Neural progenitor cell (in vitro differentiated cells): ENCODE measurements around the gene ROBO4. TPM values are rescaled to one million over a fixed set of nuclear protein-coding genes. Genes with fewer than 3 reads are reported as not detected.

Source experiments
- DNase-seq: peaks from one replicate; pipeline ENCODE4 v3.0.0-alpha.2; 2016; ENCODE audit warnings: low spot score
- H2AFZ ChIP-seq: fragments of 200-600 bp; sonication (generic); replicated peaks from 2 replicates; pipeline ENCODE4 v1.6.1; 2016; ENCODE audit warnings: antibody characterized with exemption
- H3F3A ChIP-seq: fragments of 200-600 bp; sonication (generic); 2 replicates; pipeline ENCODE4 v1.6.1; 2016; ENCODE audit warnings: antibody characterized with exemption, low read depth
- H3K27ac ChIP-seq: fragments of 200-600 bp; sonication (generic); 2 replicates; pipeline ENCODE4 v1.5.1; 2016; ENCODE audit warnings: mild to moderate bottlenecking
- H3K27me3 ChIP-seq: fragments of 200-600 bp; sonication (generic); 2 replicates; pipeline ENCODE4 v1.6.1; 2016; ENCODE audit warnings: mild to moderate bottlenecking, moderate library complexity
- H3K36me3 ChIP-seq: fragments of 200-600 bp; sonication (generic); 2 replicates; pipeline ENCODE4 v1.5.1; 2016
- H3K4me1 ChIP-seq: fragments of 200-600 bp; sonication (generic); 2 replicates; pipeline ENCODE4 v1.6.1; 2016; ENCODE audit warnings: mixed run types
- H3K4me2 ChIP-seq: fragments of 200-600 bp; sonication (generic); 2 replicates; pipeline ENCODE4 v1.6.1; 2016
- H3K4me3 ChIP-seq: fragments of 200-600 bp; sonication (generic); 2 replicates; pipeline ENCODE4 v1.5.1; 2016
- H3K79me2 ChIP-seq: fragments of 200-600 bp; sonication (generic); 2 replicates; pipeline ENCODE4 v1.6.1; 2016; ENCODE audit warnings: low read depth
- H3K9ac ChIP-seq: fragments of 200-600 bp; sonication (generic); 2 replicates; pipeline ENCODE4 v1.6.1; 2016
- H3K9me3 ChIP-seq: fragments of 200-600 bp; sonication (generic); 2 replicates; pipeline ENCODE4 v1.5.1; 2016; ENCODE audit warnings: low read depth
- H4K20me1 ChIP-seq: fragments of 200-600 bp; sonication (generic); 2 replicates; pipeline ENCODE4 v1.6.1; 2016; ENCODE audit warnings: low read depth
- H3K27ac Mint-ChIP-seq: 3 replicates; pipeline ENCODE4 v1.8.0; 2021; ENCODE audit warnings: mixed read lengths
- H3K27me3 Mint-ChIP-seq: 2 replicates; pipeline ENCODE4 v1.8.0; 2022; ENCODE audit warnings: low read depth, mild to moderate bottlenecking, inconsistent platforms, moderate library complexity, mixed read lengths; ENCODE audit not compliant: insufficient read depth
- H3K36me3 Mint-ChIP-seq: 3 replicates; pipeline ENCODE4 v1.8.0; 2021; ENCODE audit warnings: mixed read lengths
- H3K4me1 Mint-ChIP-seq: 3 replicates; pipeline ENCODE4 v1.8.0; 2021; ENCODE audit warnings: mixed read lengths
- H3K4me3 Mint-ChIP-seq: 3 replicates; pipeline ENCODE4 v1.8.0; 2021; ENCODE audit warnings: mild to moderate bottlenecking, moderate library complexity, mixed read lengths
- H3K9me3 Mint-ChIP-seq: 3 replicates; pipeline ENCODE4 v1.8.0; 2020; ENCODE audit warnings: mixed read lengths
- EZH2 ChIP-seq: fragments of 200-600 bp; sonication (generic); IDR thresholded peaks from 2 replicates; pipeline ENCODE4 v1.6.1; 2017; ENCODE audit warnings: antibody characterized with exemption, mild to moderate bottlenecking, moderate library complexity
- total RNA-seq: library from RNA; depleted of rRNA; stranded (reverse); fragments of >200 nt; gene quantifications from 2 replicates; pipeline ENCODE4 v1.2.3, GENCODE V29; 2015; ENCODE audit warnings: low replicate concordance
- TF ChIP-seq, protein P1 (sequence below): fragments of 200-600 bp; sonication (generic); IDR thresholded peaks from 2 replicates; pipeline ENCODE4 v1.5.1; 2017; ENCODE audit warnings: antibody characterized with exemption, mild to moderate bottlenecking

ROBO4 gene
- total RNA-seq, 1 donor from 2014 or later, result not detected

GRCh38 chr11:124834526-124835180 is 63.0 kb downstream of the ROBO4 start:
- no peak overlapping the region for H3K4me2 ChIP-seq
- Mint-ChIP-seq H3K27ac (no peak overlapping the region), H3K9me3 (no peaks in the 10 kb centered on the region), H3K36me3 (no peaks in the 10 kb centered on the region), H3K27me3 (peaks cover 19% of the 10 kb centered on the region), H3K4me1 (peaks cover 23% of the 10 kb centered on the region), H3K4me3 (no peak overlapping the region)
- H3F3A ChIP-seq, result peaks cover 18% of the 10 kb centered on the region
- no peak overlapping the region for H2AFZ ChIP-seq
- H3K36me3 ChIP-seq, result no peaks in the 10 kb centered on the region
- no peak overlapping the region for H3K4me3 ChIP-seq
- H3K9ac ChIP-seq, result no peak overlapping the region
- TF ChIP-seq, protein P1, sequence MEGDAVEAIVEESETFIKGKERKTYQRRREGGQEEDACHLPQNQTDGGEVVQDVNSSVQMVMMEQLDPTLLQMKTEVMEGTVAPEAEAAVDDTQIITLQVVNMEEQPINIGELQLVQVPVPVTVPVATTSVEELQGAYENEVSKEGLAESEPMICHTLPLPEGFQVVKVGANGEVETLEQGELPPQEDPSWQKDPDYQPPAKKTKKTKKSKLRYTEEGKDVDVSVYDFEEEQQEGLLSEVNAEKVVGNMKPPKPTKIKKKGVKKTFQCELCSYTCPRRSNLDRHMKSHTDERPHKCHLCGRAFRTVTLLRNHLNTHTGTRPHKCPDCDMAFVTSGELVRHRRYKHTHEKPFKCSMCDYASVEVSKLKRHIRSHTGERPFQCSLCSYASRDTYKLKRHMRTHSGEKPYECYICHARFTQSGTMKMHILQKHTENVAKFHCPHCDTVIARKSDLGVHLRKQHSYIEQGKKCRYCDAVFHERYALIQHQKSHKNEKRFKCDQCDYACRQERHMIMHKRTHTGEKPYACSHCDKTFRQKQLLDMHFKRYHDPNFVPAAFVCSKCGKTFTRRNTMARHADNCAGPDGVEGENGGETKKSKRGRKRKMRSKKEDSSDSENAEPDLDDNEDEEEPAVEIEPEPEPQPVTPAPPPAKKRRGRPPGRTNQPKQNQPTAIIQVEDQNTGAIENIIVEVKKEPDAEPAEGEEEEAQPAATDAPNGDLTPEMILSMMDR, result no peak
- TF ChIP-seq EZH2, result no peak
- H3K27me3 ChIP-seq, result peaks cover 32% of the 10 kb centered on the region
- no peaks in the 10 kb centered on the region for H4K20me1 ChIP-seq
- DNase-seq, result no peak
- H3K27ac ChIP-seq, result no peak overlapping the region
- H3K4me1 ChIP-seq, result peaks cover 16% of the 10 kb centered on the region
- H3K79me2 ChIP-seq, result no peaks in the 10 kb centered on the region
- H3K9me3 ChIP-seq, result no peaks in the 10 kb centered on the region

Other genes with a start within 250 kb of the ROBO4 start
- gene SIAE, start 224.1 kb downstream of the ROBO4 start, total RNA-seq, result 3.6 and 4.9 TPM in 2 replicates
- 53.3 and 67.2 TPM in 2 replicates for gene SPA17, start 224.0 kb downstream of the ROBO4 start, total RNA-seq
- 0.39 and 7.5 TPM in 2 replicates for gene NRGN, start 157.9 kb downstream of the ROBO4 start, total RNA-seq
- gene VSIG2, start 145.6 kb downstream of the ROBO4 start, total RNA-seq, result not detected in 2 replicates
- 0.26 and 0.81 TPM in 2 replicates for gene ESAM, start 135.6 kb downstream of the ROBO4 start, total RNA-seq
- 35.8 and 41.9 TPM in 2 replicates for gene MSANTD2, start 97.5 kb downstream of the ROBO4 start, total RNA-seq
- 12.6 and 30.7 TPM in 2 replicates for gene ROBO3, start 32.4 kb downstream of the ROBO4 start, total RNA-seq
- gene HEPN1, start 21.4 kb upstream of the ROBO4 start, total RNA-seq, result not detected in 2 replicates
- gene HEPACAM, start 38.2 kb upstream of the ROBO4 start, total RNA-seq, result not detected in 2 replicates
- gene CCDC15, start 56.3 kb upstream of the ROBO4 start, total RNA-seq, result 7.4 and 11.2 TPM in 2 replicates
- 1.4 and 3.3 TPM in 2 replicates for gene SLC37A2, start 165.4 kb upstream of the ROBO4 start, total RNA-seq
- 44.1 and 47.9 TPM in 2 replicates for gene TMEM218, start 213.8 kb upstream of the ROBO4 start, total RNA-seq